HG02852 (cell line): ENCODE measurements around the gene ITIH5.

Experiments used
- ATAC-seq: cut with Tn5 transposase; IDR thresholded peaks from one replicate; pipeline ENCODE4 v1.9.1; 2021; ENCODE audit warnings: mild to moderate bottlenecking, moderate library complexity; ENCODE audit not compliant: unreplicated experiment

Gene ITIH5

GRCh38 chr10:7589748-7590147, 77.0 kb downstream of the ITIH5 start:
- ATAC-seq = no peak

GRCh38 chr10:7587865-7588188, 78.9 kb downstream of the ITIH5 start:
- no peak for ATAC-seq

DNA sequence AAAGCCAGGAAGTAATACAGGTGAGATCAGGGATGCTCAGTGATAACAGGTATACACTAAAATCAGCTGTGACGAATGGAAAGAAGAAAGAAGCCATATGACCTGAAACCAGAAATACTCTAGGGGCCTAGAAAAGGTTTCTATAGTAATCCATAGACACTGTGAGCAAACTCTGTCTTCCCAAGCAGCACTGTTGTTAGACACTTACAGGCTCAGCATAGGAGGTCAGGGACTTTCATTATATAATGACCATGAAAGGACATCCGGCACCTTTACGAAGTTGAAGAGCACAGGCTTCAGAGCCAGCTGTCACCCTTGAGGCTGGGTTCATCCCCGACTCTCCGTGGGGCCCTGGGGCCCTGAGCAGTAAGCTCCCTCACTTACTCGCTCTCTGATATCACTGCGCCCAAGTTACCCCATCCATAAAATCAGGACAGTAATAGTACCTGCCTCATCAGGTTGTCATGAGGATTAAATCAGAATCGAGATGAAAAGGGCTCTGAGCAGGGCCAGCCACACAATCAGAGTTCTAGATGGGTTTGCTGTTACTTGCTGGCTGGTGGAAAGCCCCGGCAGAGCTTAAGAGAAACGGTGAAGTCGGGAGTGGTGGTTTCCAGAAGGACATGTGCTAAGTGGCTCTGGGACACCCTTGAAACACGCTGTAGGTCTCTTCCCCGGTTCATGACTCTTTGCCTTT, 79.5 kb downstream of the ITIH5 start:
- no peak for ATAC-seq

- no peak for ATAC-seq
These were observed 81.5 kb downstream of the ITIH5 start for GRCh38 chr10:7585228-7585627.

DNA sequence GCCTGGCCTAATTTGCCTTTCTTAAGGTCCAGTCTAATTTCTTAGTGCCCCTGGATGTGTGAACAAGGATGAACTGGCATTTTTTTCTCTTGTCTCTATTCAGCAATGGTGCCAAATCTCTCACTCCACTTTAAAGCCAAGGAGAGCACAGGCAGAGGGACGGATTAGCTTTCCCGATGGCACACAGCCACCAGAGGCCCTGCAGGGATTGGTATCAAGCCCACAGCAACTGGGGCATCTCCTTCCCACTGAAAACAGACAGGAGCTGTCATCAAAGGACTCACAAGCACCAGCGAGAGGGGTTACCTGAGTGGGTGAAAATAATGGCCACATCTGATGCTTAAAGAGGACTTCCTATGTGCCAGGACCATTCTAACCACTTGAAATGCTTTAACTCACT, 83.1 kb downstream of the ITIH5 start:
- no peak for ATAC-seq

DNA sequence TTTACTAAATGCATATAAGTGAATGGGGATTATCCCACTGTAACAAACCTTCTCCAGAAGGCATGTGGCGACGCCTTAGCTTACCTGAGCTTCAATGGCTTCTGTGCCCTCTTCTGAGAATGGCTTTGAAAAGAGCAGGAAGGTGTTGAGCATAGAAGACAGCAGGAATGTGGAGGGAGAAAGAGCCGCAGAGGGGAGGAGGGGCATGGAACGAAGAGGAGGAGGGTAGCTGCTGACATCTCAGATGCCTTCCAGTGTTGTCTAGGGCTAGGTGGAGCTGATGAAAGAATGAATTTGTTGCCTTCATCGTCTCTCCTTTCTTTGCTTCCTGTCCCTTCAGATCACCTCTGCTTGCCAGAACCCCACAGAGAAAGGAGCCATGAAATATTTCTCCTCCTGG, 86.2 kb downstream of the ITIH5 start:
- no peak for ATAC-seq

DNA sequence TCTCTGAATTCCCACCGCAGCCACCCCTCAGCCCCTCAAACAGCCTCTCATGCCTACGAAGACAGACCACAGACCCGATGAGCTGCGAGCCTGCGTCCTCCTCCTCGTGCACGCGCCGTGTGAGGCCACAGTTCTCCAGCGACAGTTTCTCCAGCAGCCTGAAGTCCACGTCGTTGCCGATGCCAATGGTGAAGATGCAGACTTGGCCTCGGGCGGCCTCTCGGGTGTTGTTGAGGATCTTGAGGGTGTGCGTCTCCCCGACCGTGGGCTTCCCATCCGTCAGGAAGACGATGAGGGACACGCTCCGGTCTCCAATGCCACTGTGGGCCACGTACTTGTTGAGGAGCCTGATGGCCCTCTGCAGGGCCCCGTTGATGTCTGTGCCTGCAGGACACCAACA, 87.1 kb downstream of the ITIH5 start:
- no peak for ATAC-seq

GRCh38 chr10:7577579-7577978, 89.2 kb downstream of the ITIH5 start:
- ATAC-seq = no peak

DNA sequence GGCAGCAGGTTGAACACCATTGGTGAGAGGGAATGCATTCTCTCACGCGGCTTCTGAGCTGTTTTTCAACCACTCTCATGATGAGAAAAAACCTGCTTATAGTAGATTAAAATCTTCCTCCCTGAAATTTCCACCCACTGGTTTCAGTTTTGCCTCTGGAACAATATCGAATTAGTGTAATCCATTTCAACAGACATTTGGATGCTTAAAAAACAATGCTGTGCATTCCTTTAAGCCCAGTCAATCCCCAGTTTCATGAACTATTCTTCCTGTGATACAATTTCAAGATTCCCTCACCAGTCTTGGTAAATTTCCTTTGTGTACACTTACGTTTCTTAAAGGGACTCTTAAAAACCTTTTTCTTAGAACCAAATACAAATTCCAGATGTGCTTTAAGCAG, 89.6 kb downstream of the ITIH5 start:
- no peak for ATAC-seq

DNA sequence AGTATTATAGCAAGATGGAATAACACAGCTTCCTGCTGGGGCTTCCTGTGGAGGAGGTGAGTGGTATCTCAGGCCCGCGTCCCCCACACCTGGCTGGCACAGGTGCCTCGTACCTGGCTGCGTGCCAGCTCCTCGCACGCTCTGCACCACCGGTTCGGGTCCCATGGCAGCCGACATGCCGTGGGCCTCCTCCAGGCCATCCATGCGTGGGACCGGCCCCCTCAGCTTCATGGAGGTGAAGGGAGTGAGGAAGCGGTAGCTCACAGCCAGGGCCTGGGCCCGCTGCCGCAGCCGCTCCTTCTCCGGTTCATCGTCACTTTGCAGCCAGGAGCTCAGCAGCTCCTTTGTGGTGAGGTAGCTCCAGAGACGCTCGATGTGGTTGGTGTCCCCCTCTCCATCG, 90.4 kb downstream of the ITIH5 start:
- ATAC-seq = no peak

- ATAC-seq = no peak
These were observed 94.4 kb downstream of the ITIH5 start for GRCh38 chr10:7572391-7572790.

- ATAC-seq = no peak
These were observed 94.8 kb downstream of the ITIH5 start for GRCh38 chr10:7571981-7572380.

- no peak for ATAC-seq
These were observed 98.7 kb downstream of the ITIH5 start for GRCh38 chr10:7567911-7568620.

GRCh38 chr10:7566891-7567290, 99.9 kb downstream of the ITIH5 start:
- no peak for ATAC-seq

DNA sequence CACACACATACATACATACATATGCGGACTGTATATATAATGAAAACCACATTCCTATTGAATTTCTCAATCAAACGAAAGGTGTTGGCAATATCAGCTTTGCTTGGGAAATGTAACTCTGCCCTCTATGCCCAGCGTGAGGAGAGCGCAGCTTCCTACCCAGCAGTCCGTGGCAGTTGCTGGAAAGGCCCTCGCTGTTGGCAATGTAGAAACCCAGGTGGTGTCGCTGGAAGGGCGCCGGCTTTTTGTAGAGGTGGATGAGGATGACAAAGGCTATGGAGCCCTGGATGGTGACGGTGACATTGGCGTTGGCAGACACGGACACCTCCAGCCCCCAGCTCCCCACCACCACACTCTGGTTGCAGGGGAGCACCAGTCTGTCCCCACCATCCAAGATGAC, 100.9 kb downstream of the ITIH5 start:
- ATAC-seq = no peak

DNA sequence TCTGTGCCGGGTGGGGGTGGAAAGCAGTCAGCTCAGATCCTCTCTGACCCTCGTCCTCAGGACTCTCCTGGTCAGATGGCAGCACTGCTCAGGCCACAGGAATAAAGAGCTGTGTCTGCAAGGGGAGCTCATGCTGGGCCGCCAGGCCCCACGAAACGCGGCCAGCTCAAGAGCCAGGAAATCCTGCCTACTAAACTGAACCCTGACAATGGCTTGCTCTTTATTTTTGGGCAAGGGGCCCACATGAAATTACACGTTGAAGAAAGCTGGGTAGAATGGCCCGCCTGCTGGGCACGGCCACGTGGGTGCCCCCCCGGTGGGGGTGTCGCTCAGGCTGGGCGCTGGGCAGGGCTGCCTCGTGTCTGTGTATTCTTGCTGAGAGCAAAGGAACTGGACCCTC, 103.0 kb downstream of the ITIH5 start:
- no peak for ATAC-seq

- ATAC-seq = no peak
These were observed 103.4 kb downstream of the ITIH5 start for GRCh38 chr10:7563368-7563767.

GRCh38 chr10:7561985-7562384, 104.8 kb downstream of the ITIH5 start:
- ATAC-seq = no peak

- ATAC-seq = no peak
These were observed 105.4 kb downstream of the ITIH5 start for GRCh38 chr10:7561216-7561893.

DNA sequence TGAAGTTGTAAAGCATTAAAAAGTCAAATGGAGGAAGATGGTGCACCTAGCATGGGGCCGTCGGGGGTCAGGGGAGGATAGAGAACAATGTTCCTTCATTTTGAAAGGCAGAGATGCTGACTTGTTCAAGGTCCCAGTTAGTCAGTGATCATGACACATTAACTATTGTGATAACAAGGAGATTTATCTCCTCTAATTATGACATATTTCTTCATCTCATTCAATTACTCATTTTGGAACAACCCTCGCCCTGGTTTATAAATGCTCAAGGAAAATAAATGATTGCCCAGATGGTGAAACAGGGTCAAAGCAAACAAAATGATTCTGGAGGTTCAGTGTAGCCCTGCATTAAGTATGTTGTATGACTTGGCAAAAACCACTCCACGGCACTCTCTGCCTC, 106.2 kb downstream of the ITIH5 start:
- ATAC-seq = no peak

DNA sequence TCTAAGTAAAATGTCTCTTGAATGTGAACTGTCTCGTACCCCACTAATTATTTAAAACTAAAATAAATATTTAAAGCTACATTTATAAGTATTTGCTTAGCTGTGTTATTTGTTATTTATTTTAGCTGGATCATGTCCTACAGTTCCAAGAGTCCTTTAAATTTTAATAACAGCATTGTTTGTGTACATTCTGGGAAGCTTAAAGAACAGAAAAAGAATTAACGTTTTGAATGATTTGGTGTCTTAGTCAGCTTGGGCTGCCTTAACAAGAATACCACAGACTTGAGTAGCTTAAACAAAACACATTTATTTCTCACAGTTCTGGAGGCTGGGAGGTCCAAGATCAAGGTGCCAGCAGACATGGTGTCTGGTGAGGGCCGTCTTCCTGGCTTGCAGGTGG, 107.4 kb downstream of the ITIH5 start:
- no peak for ATAC-seq

GRCh38 chr10:7558036-7558435, 108.7 kb downstream of the ITIH5 start:
- no peak for ATAC-seq
